Ishikawa (cell line): ENCODE data around the gene EIF4A3.

Source experiments
- CREB1 ChIP-seq: IDR thresholded peaks from 2 replicates; pipeline ENCODE4 v1.6.1; 2012; ENCODE audit warnings: low read depth
- EP300 ChIP-seq: IDR thresholded peaks from 2 replicates; pipeline ENCODE4 v1.6.1; 2012; ENCODE audit warnings: borderline replicate concordance
- MAX ChIP-seq: IDR thresholded peaks from 2 replicates; pipeline ENCODE4 v1.6.1; 2012
- REST ChIP-seq: IDR thresholded peaks from 2 replicates; pipeline ENCODE4 v1.6.1; 2012; ENCODE audit warnings: low read depth, mild to moderate bottlenecking
- TEAD4 ChIP-seq: IDR thresholded peaks from 2 replicates; pipeline ENCODE4 v1.6.1; 2012
- YY1 ChIP-seq: IDR thresholded peaks from 2 replicates; pipeline ENCODE4 v1.6.1; 2012; ENCODE audit warnings: low read depth

- no peak for TF ChIP-seq TEAD4
- no peak for TF ChIP-seq MAX
- TF ChIP-seq CREB1, result no peak
- TF ChIP-seq EP300, result no peak
- TF ChIP-seq REST, result 0 out of 2 replicates have a peak, but pooled peaks have one; percentile 16
- TF ChIP-seq YY1, result no peak
Observed at GRCh38 chr17:80095844-80096475, 51.0 kb downstream of the EIF4A3 start.
